ENCODE results near the gene THSD7B. TPM values are rescaled to one million over a fixed set of nuclear protein-coding genes. Genes with fewer than 3 reads are reported as not detected.

The THSD7B gene
- total RNA-seq, 1 donor from 2014 or later, result not detected

GRCh38 chr2:137590102-137590501 is 824.8 kb downstream of the THSD7B start:
- DNase-seq, result no peak
- H3K4me3 Mint-ChIP-seq, result no peak overlapping the region
- H3K9me3 Mint-ChIP-seq, result peaks cover 3% of the 10 kb centered on the region
- no peaks in the 10 kb centered on the region for H3K4me1 Mint-ChIP-seq
- TF ChIP-seq CTCF (IDR thresholded peaks at IDR 0.05), result no peak
- CTCF ChIA-PET, result no interaction called here
- POLR2A ChIA-PET, result no interaction called here
- no peak for ATAC-seq (ENCODE audit: low read depth)
- H3K36me3 Mint-ChIP-seq (ENCODE audit: low read depth), result no peaks in the 10 kb centered on the region
- H3K27me3 Mint-ChIP-seq, result no peaks in the 10 kb centered on the region
- intact Hi-C loops (cut with micrococcal nuclease), result no loop called here
- H3K27ac Mint-ChIP-seq, result no peak overlapping the region

- ChIA-PET POLR2A (no interaction called here), CTCF (no interaction called here)
- H3K27ac Mint-ChIP-seq, result no peak overlapping the region
- intact Hi-C loops (cut with micrococcal nuclease), result no loop called here
- no peak for DNase-seq
- H3K9me3 Mint-ChIP-seq, result peaks cover under 1% of the 10 kb centered on the region
- no peaks in the 10 kb centered on the region for H3K36me3 Mint-ChIP-seq (ENCODE audit: low read depth)
- H3K27me3 Mint-ChIP-seq, result no peaks in the 10 kb centered on the region
- TF ChIP-seq CTCF (IDR thresholded peaks at IDR 0.05), result no peak
- no peaks in the 10 kb centered on the region for H3K4me1 Mint-ChIP-seq
- H3K4me3 Mint-ChIP-seq, result no peak overlapping the region
- no peak for ATAC-seq (ENCODE audit: low read depth)
These were observed 842.5 kb downstream of the THSD7B start for GRCh38 chr2:137607722-137608318.

- no peak for DNase-seq
- Mint-ChIP-seq H3K27me3 (no peaks in the 10 kb centered on the region), H3K9me3 (no peaks in the 10 kb centered on the region), H3K36me3 (ENCODE audit: low read depth) (no peaks in the 10 kb centered on the region), H3K4me1 (no peaks in the 10 kb centered on the region), H3K27ac (no peak overlapping the region), H3K4me3 (no peak overlapping the region)
- intact Hi-C loops (cut with micrococcal nuclease), result no loop called here
- ChIA-PET POLR2A (no interaction called here), CTCF (no interaction called here)
- no peak for TF ChIP-seq CTCF (IDR thresholded peaks at IDR 0.05)
- ATAC-seq (ENCODE audit: low read depth), result no peak
These were observed 873.6 kb downstream of the THSD7B start for GRCh38 chr2:137638932-137639331.

GRCh38 chr2:137644731-137645130 is 879.4 kb downstream of the THSD7B start:
- intact Hi-C loops (cut with micrococcal nuclease), result no loop called here
- no peaks in the 10 kb centered on the region for H3K27me3 Mint-ChIP-seq
- H3K9me3 Mint-ChIP-seq, result no peaks in the 10 kb centered on the region
- DNase-seq (no peak), ATAC-seq (ENCODE audit: low read depth) (no peak)
- no peak overlapping the region for H3K27ac Mint-ChIP-seq
- H3K36me3 Mint-ChIP-seq (ENCODE audit: low read depth), result no peaks in the 10 kb centered on the region
- no peaks in the 10 kb centered on the region for H3K4me1 Mint-ChIP-seq
- CTCF ChIA-PET, result no interaction called here
- POLR2A ChIA-PET, result no interaction called here
- TF ChIP-seq CTCF (IDR thresholded peaks at IDR 0.05), result no peak
- no peak overlapping the region for H3K4me3 Mint-ChIP-seq

GRCh38 chr2:137654046-137654445 is 888.7 kb downstream of the THSD7B start:
- Mint-ChIP-seq H3K4me1 (no peaks in the 10 kb centered on the region), H3K36me3 (ENCODE audit: low read depth) (no peaks in the 10 kb centered on the region), H3K4me3 (no peak overlapping the region), H3K27ac (no peak overlapping the region), H3K9me3 (no peaks in the 10 kb centered on the region), H3K27me3 (no peaks in the 10 kb centered on the region)
- ATAC-seq (ENCODE audit: low read depth), result no peak
- ChIA-PET POLR2A (no interaction called here), CTCF (no interaction called here)
- intact Hi-C loops (cut with micrococcal nuclease), result no loop called here
- DNase-seq, result no peak
- no peak for TF ChIP-seq CTCF (IDR thresholded peaks at IDR 0.05)
